ENCODE results near the gene GCH1.

Gene GCH1, protein sequence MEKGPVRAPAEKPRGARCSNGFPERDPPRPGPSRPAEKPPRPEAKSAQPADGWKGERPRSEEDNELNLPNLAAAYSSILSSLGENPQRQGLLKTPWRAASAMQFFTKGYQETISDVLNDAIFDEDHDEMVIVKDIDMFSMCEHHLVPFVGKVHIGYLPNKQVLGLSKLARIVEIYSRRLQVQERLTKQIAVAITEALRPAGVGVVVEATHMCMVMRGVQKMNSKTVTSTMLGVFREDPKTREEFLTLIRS

DNA sequence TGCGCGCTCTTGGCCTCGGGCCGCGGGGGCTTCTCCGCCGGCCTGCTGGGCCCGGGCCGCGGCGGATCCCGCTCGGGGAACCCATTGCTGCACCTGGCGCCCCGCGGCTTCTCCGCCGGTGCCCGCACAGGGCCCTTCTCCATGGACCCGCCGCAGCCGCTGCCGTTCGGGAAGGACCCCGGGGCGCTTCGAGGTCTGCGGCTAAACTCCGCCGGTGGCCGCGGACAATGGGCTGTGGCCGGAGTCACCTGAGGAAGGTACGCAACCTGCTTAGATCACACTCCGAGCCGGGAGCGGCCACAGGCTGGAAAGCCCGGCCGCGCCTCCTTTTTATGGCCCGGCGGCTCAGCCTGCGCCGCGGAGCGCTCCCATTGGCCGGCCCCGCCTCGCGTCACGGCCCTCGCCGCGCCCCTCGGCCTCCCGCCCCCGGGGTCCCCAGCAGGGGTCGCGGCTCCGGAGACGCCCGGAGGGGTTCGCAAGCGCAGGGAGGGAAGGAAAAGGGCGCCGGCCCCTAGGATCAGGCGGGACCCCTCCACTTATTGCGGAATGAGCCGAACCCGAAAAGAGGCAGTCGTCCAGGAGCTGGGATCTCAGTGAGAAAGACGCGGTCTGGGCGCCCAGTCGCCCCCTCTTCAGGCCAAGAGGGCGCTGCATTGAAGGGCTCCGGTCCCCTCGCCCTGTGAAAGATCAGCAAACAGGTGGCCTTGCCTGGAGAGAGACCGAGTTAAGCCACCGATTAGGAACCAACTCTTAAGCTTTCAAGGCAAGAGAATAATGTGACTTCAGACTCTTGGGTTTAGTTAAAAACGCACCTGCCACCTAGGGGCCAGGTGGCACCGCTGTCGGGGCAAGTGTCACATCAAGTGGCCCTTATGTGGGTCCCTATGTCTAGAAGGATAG, at the start of gene GCH1:
Gene GCH1 (minus strand): TSS at position 306 of the 900 bp plus-strand sequence. CDS start 163 bp downstream, at position 143.
- Histone ChIP-seq H3K27me3 (replicated peaks; ENCODE audit: control insufficient read depth, insufficient read depth, low read length) (no peaks in the 10 kb centered on the region), H3K4me3 (replicated peaks; ENCODE audit: low read depth, low read length) (peak within 1 kb of the TSS; percentile 85), H3K36me3 (ENCODE audit: control insufficient read depth, insufficient read depth, low read length) (no peaks in the 10 kb centered on the region)
- TF ChIP-seq, protein P1, sequence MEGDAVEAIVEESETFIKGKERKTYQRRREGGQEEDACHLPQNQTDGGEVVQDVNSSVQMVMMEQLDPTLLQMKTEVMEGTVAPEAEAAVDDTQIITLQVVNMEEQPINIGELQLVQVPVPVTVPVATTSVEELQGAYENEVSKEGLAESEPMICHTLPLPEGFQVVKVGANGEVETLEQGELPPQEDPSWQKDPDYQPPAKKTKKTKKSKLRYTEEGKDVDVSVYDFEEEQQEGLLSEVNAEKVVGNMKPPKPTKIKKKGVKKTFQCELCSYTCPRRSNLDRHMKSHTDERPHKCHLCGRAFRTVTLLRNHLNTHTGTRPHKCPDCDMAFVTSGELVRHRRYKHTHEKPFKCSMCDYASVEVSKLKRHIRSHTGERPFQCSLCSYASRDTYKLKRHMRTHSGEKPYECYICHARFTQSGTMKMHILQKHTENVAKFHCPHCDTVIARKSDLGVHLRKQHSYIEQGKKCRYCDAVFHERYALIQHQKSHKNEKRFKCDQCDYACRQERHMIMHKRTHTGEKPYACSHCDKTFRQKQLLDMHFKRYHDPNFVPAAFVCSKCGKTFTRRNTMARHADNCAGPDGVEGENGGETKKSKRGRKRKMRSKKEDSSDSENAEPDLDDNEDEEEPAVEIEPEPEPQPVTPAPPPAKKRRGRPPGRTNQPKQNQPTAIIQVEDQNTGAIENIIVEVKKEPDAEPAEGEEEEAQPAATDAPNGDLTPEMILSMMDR (IDR thresholded peaks at IDR 0.05; ENCODE audit: insufficient read depth, low read length, poor library complexity, severe bottlenecking): peak; percentile 72
- DNase-seq (ENCODE audit: extremely low read depth, insufficient read length): peak; percentile 87

DNA sequence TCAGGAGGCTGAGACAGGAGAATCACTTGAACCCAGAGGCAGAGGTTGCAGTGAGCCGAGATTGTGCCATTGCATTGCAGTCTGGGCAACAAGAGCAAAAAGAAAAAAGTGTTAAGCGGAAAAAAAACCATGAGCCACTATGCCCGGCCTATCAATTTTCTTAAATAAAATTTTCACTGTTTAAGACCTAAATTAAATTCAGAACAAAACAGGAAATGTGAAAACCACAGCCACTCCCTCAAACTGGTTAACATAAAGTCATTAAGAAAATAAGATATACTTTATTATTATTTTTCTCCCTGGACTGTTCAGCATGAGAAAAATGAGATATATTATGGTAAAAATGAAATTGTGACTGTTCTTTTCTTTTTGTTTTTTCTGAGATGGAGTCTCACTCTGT, 44.6 kb upstream of the GCH1 start:
- H3K4me3 ChIP-seq (replicated peaks; ENCODE audit: low read depth, low read length): no peak overlapping the region
- TF ChIP-seq, protein P1 (IDR thresholded peaks at IDR 0.05; ENCODE audit: insufficient read depth, low read length, poor library complexity, severe bottlenecking): no peak
- H3K27me3 ChIP-seq (replicated peaks; ENCODE audit: control insufficient read depth, insufficient read depth, low read length): no peaks in the 10 kb centered on the region
- DNase-seq (ENCODE audit: extremely low read depth, insufficient read length): no peak
- peaks cover 2% of the 10 kb centered on the region for H3K36me3 ChIP-seq (ENCODE audit: control insufficient read depth, insufficient read depth, low read length)

DNA sequence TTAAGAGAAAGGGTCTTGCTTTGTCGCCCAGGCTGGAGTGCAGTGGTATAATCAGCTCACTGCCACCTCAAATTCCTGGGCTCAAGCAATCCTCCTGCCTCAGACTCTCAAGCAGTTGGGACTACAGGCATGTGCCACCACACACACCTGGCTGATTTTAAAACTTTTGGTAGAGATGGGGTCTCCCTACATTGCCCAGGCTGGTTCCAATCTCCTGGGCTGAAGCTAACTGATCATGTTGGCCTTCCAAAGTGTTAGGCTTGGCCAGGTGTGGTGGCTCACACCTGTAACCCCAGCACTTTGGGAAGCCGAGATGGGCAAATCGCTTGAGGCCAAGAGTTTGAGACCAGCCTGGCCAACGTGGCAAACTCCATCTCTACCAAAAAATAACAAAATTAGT, 43.9 kb upstream of the GCH1 start:
- TF ChIP-seq, protein P1 (IDR thresholded peaks at IDR 0.05; ENCODE audit: insufficient read depth, low read length, poor library complexity, severe bottlenecking): no peak
- Histone ChIP-seq H3K27me3 (replicated peaks; ENCODE audit: control insufficient read depth, insufficient read depth, low read length) (no peaks in the 10 kb centered on the region), H3K36me3 (ENCODE audit: control insufficient read depth, insufficient read depth, low read length) (peaks cover 2% of the 10 kb centered on the region), H3K4me3 (replicated peaks; ENCODE audit: low read depth, low read length) (no peak overlapping the region)
- DNase-seq (ENCODE audit: extremely low read depth, insufficient read length): no peak

DNA sequence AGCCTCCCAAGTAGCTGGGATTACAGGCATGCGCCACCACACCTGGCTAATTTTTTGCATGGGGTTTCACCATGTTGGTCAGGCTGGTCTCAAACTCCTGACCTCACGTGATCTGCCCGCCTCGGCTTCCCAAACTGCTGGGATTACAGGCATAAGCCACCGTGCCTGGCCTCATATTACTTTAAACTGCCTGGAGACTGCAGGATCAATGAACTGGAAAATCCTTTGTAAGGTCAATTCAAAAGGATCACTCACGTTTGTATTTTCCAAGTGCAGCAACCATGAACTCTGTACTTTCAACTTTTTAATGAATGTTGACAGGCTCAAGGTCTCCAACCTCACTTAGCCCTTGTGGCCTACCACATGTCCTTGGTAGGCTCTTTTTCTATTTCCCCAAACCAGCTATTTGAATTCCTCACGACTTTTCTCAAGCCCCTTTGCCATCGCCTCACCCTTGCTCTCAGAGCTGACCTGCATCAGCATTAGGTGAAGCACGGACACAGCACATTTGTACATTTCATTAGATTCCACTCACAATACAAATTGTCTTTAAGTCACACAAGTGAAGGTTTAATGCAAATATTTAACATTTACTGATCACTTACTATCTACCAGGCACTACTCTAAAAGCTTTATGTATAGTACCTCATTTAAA, 42.2 kb upstream of the GCH1 start:
- peaks cover 2% of the 10 kb centered on the region for H3K36me3 ChIP-seq (ENCODE audit: control insufficient read depth, insufficient read depth, low read length)
- no peak overlapping the region for H3K4me3 ChIP-seq (replicated peaks; ENCODE audit: low read depth, low read length)
- no peak for DNase-seq (ENCODE audit: extremely low read depth, insufficient read length)
- no peaks in the 10 kb centered on the region for H3K27me3 ChIP-seq (replicated peaks; ENCODE audit: control insufficient read depth, insufficient read depth, low read length)
- TF ChIP-seq, protein P1 (IDR thresholded peaks at IDR 0.05; ENCODE audit: insufficient read depth, low read length, poor library complexity, severe bottlenecking): no peak

DNA sequence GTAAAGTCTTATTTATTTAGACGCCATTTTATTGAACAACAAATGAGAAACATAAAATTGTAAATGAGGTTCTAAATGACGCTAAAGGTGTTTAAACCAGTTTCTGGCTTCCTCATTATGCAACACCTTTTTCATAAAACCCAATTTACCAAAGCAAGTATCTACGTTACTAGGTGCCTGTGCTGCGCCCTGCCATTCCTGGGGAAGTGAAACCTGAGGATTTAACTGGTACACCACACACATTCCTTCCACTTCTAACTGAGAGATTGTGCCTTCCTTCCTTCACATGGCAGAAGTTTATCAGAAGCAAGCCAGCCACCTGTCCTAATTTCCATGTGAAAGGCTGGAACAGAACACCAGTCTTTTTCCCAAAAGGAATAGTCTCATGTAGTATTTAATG, 40.3 kb upstream of the GCH1 start:
- peaks cover 4% of the 10 kb centered on the region for H3K36me3 ChIP-seq (ENCODE audit: control insufficient read depth, insufficient read depth, low read length)
- no peak for DNase-seq (ENCODE audit: extremely low read depth, insufficient read length)
- no peaks in the 10 kb centered on the region for H3K27me3 ChIP-seq (replicated peaks; ENCODE audit: control insufficient read depth, insufficient read depth, low read length)
- no peak overlapping the region for H3K4me3 ChIP-seq (replicated peaks; ENCODE audit: low read depth, low read length)
- TF ChIP-seq, protein P1 (IDR thresholded peaks at IDR 0.05; ENCODE audit: insufficient read depth, low read length, poor library complexity, severe bottlenecking): no peak

All from GM06990 (cell line).